GM19372 (cell line): Measurements from ENCODE around the gene SPCS3.
A peak's percentile ranks its signal among the peaks of the same experiment; 100 is the strongest.
"Not testable (repeated sequence)": the region's sequence is repeated elsewhere in the genome, so short reads cannot be mapped to it uniquely, and the experiment has no call there.

Experiments
- ATAC-seq: cut with Tn5 transposase; IDR thresholded peaks from one replicate; pipeline ENCODE4 v1.9.1; 2021; ENCODE audit warnings: mild to moderate bottlenecking, low read depth, moderate library complexity; ENCODE audit not compliant: unreplicated experiment

Gene SPCS3

GRCh38 chr4:176319704-176320339 is at the start of gene SPCS3:
Gene SPCS3, plus strand, starts transcription at chr4:176319966. Its CDS starts 111 bp downstream, at chr4:176320077.
- ATAC-seq: peak; percentile 85

GRCh38 chr4:176270669-176271068 is 49.1 kb upstream of the SPCS3 start:
- no peak for ATAC-seq

GRCh38 chr4:176271749-176272148 is 48.0 kb upstream of the SPCS3 start:
- ATAC-seq: no peak

GRCh38 chr4:176272799-176273198 is 47.0 kb upstream of the SPCS3 start:
- no peak for ATAC-seq

- ATAC-seq: no peak
Observed at GRCh38 chr4:176273736-176274135, 46.0 kb upstream of the SPCS3 start.

- no peak for ATAC-seq
Observed at GRCh38 chr4:176274441-176274840, 45.3 kb upstream of the SPCS3 start.

- no peak for ATAC-seq
Observed at GRCh38 chr4:176276710-176277109, 43.1 kb upstream of the SPCS3 start.

- ATAC-seq: peak; percentile 95
Observed at GRCh38 chr4:176277162-176277904, 42.4 kb upstream of the SPCS3 start.

- ATAC-seq: not testable (repeated sequence)
Observed at GRCh38 chr4:176279560-176279959, 40.2 kb upstream of the SPCS3 start.

- no peak for ATAC-seq
Observed at GRCh38 chr4:176286728-176287127, 33.0 kb upstream of the SPCS3 start.

- no peak for ATAC-seq
Observed at GRCh38 chr4:176287546-176287945, 32.2 kb upstream of the SPCS3 start.

- no peak for ATAC-seq
Observed at GRCh38 chr4:176288020-176288419, 31.7 kb upstream of the SPCS3 start.

GRCh38 chr4:176289561-176289960 is 30.2 kb upstream of the SPCS3 start:
- ATAC-seq: no peak

- ATAC-seq: no peak
Observed at GRCh38 chr4:176290520-176290919, 29.2 kb upstream of the SPCS3 start.

- no peak for ATAC-seq
Observed at GRCh38 chr4:176291748-176292147, 28.0 kb upstream of the SPCS3 start.

GRCh38 chr4:176292920-176293319 is 26.8 kb upstream of the SPCS3 start:
- ATAC-seq: no peak

- no peak for ATAC-seq
Observed at GRCh38 chr4:176293660-176294059, 26.1 kb upstream of the SPCS3 start.

- ATAC-seq: not testable (repeated sequence)
Observed at GRCh38 chr4:176295907-176296306, 23.9 kb upstream of the SPCS3 start.

- ATAC-seq: no peak
Observed at GRCh38 chr4:176298664-176299063, 21.1 kb upstream of the SPCS3 start.

- ATAC-seq: no peak
Observed at GRCh38 chr4:176300036-176300435, 19.7 kb upstream of the SPCS3 start.

GRCh38 chr4:176300565-176300964 is 19.2 kb upstream of the SPCS3 start:
- no peak for ATAC-seq
